GM10248 (cell line): Measurements from ENCODE around the gene DPF1.
A peak's percentile ranks its signal among the peaks of the same experiment; 100 is the strongest.
"Not testable (repeated sequence)": the region's sequence is repeated elsewhere in the genome, so short reads cannot be mapped to it uniquely, and the experiment has no call there.

Source experiments
- CTCF ChIA-PET: fragments of 300-600 bp; sonication (Branson Sonifier 250); formaldehyde crosslinking; extraction: SDS; loops from one replicate; lab custom pipeline; 2021; ENCODE audit warnings: antibody characterized with exemption; lab: Yijun Ruan, JAX
- POLR2A ChIA-PET: fragments of 350-650 bp; sonication (Branson Sonifier 250); formaldehyde crosslinking; extraction: SDS; loops from one replicate; lab custom pipeline; 2020; ENCODE audit warnings: antibody characterized with exemption; lab: Yijun Ruan, JAX
- DNase-seq: peaks from one replicate; pipeline ENCODE4 v3.0.0; 2012; ENCODE audit errors: extremely low spot score
- CTCF ChIP-seq: IDR thresholded peaks from 2 replicates; pipeline ENCODE4 v1.5.1; 2012; ENCODE audit warnings: mild to moderate bottlenecking, low read depth; ENCODE audit errors: extremely low read depth, missing control alignments, control extremely low read depth

The DPF1 gene

GRCh38 chr19:38245826-38246498, 21.9 kb upstream of the DPF1 start:
- no peak for DNase-seq
- POLR2A ChIA-PET = interaction anchor here (0.6 kb wide), 1 partner anchor 90 kb away, joined by 4 read pairs; the partner anchor contains the start of gene CATSPERG
- TF ChIP-seq CTCF = no peak

GRCh38 chr19:38243279-38243673, 19.3 kb upstream of the DPF1 start:
- ChIA-PET POLR2A (no interaction called here), CTCF (interaction anchor here (1.2 to 6.1 kb wide), 13 partner anchors 11 to 709 kb away, joined by 3 to 75 read pairs (median 10); partner anchors contain the start of genes FAM98C, GGN, PPP1R14A and PSMD8)
- no peak for TF ChIP-seq CTCF
- no peak for DNase-seq

More at GRCh38 chr19:38245826-38246498, 21.9 kb upstream of the DPF1 start:
- CTCF ChIA-PET = interaction anchor here (0.7 to 6.1 kb wide), 11 partner anchors 8 to 344 kb away, joined by 3 to 75 read pairs (median 4); partner anchors contain the start of genes CATSPERG and PPP1R14A

- no peak for TF ChIP-seq CTCF
- no peak for DNase-seq
- CTCF ChIA-PET = interaction anchor here (0.8 to 1.7 kb wide), 3 partner anchors 13 to 163 kb away, joined by 3 to 5 read pairs (median 3); partner anchors contain the start of gene FAM98C
- POLR2A ChIA-PET = no interaction called here
These were observed 15.8 kb upstream of the DPF1 start for GRCh38 chr19:38239816-38240215.

- no peak for TF ChIP-seq CTCF
- DNase-seq = no peak
- CTCF ChIA-PET = interaction anchor here (0.6 to 7.3 kb wide), 21 partner anchors 10 to 1310 kb away, joined by 3 to 75 read pairs (median 4); partner anchors contain the start of genes CATSPERG, FAM98C and PSMD8
- POLR2A ChIA-PET = interaction anchor here (0.7 kb wide), 1 partner anchor 48 kb away, joined by 6 read pairs; no protein-coding TSS in a partner anchor
These were observed 10.6 kb upstream of the DPF1 start for GRCh38 chr19:38234615-38235014.

GRCh38 chr19:38233740-38234251, 9.8 kb upstream of the DPF1 start:
- DNase-seq = peak; percentile 87
- POLR2A ChIA-PET = no interaction called here
- peak; percentile 87 for TF ChIP-seq CTCF
- CTCF ChIA-PET = interaction anchor here (0.7 to 7.3 kb wide), 18 partner anchors 9 to 331 kb away, joined by 3 to 75 read pairs (median 4); partner anchors contain the start of genes CATSPERG and PSMD8

GRCh38 chr19:38231918-38232317, 7.9 kb upstream of the DPF1 start:
- DNase-seq = no peak
- CTCF ChIA-PET = interaction anchor here (1.3 to 7.3 kb wide), 2 partner anchors 13 to 104 kb away, joined by 4 to 75 read pairs; partner anchors contain the start of gene CATSPERG
- POLR2A ChIA-PET = no interaction called here
- no peak for TF ChIP-seq CTCF

GRCh38 chr19:38230506-38231133, 6.6 kb upstream of the DPF1 start:
- POLR2A ChIA-PET, DNase-seq: not testable (repeated sequence)
- CTCF ChIA-PET = interaction anchor here (1.3 to 7.3 kb wide), 4 partner anchors 14 to 328 kb away, joined by 3 to 75 read pairs (median 5); partner anchors contain the start of gene CATSPERG
